GM23338 (cell line): ENCODE results near the gene TBC1D3B. TPM values are rescaled to one million over a fixed set of nuclear protein-coding genes. Genes with fewer than 3 reads are reported as not detected.

ENCODE experiments used
- ATAC-seq: fragments of 200-7000 bp; cut with Tn5 transposase; 3 replicates; pipeline ENCODE4 v1.9.1; 2020
- DNase-seq: peaks from one replicate; pipeline ENCODE4 v3.0.0-alpha.2; 2015; ENCODE audit warnings: low spot score
- H2AFZ ChIP-seq: fragments of 200-600 bp; sonication (generic); 2 replicates; pipeline ENCODE4 v1.8.0; 2016; ENCODE audit warnings: antibody characterized with exemption, mild to moderate bottlenecking, moderate library complexity
- H3F3A ChIP-seq: fragments of 200-600 bp; sonication (generic); replicated peaks from 2 replicates; pipeline ENCODE4 v1.8.0; 2017; ENCODE audit warnings: antibody characterized with exemption, mixed run types, low read depth
- H3K27ac ChIP-seq: fragments of 200-600 bp; sonication (generic); 2 replicates; pipeline ENCODE4 v1.6.1; 2016; ENCODE audit warnings: low read depth
- H3K27me3 ChIP-seq: fragments of 200-600 bp; sonication (generic); 2 replicates; pipeline ENCODE4 v1.8.0; 2016; ENCODE audit warnings: mild to moderate bottlenecking, mixed run types, moderate library complexity; ENCODE audit not compliant: insufficient read depth
- H3K36me3 ChIP-seq: fragments of 200-600 bp; sonication (generic); 2 replicates; pipeline ENCODE4 v1.8.0; 2016; ENCODE audit warnings: mild to moderate bottlenecking; ENCODE audit not compliant: insufficient read depth
- H3K4me1 ChIP-seq: fragments of 200-600 bp; sonication (generic); 2 replicates; pipeline ENCODE4 v1.8.0; 2016; ENCODE audit warnings: mild to moderate bottlenecking, moderate library complexity; ENCODE audit not compliant: insufficient read depth
- H3K4me2 ChIP-seq: fragments of 200-600 bp; sonication (generic); 2 replicates; pipeline ENCODE4 v1.7.1; 2017; ENCODE audit warnings: mixed run types
- H3K4me3 ChIP-seq: fragments of 200-600 bp; sonication (generic); 2 replicates; pipeline ENCODE4 v1.6.1; 2016; ENCODE audit warnings: mixed run types
- H3K79me2 ChIP-seq: fragments of 200-600 bp; sonication (generic); replicated peaks from 2 replicates; pipeline ENCODE4 v1.8.0; 2017; ENCODE audit warnings: mild to moderate bottlenecking; ENCODE audit not compliant: insufficient read depth
- H3K9me2 ChIP-seq: fragments of 200-600 bp; sonication (generic); 2 replicates; pipeline ENCODE4 v1.8.0; 2017; ENCODE audit not compliant: insufficient read depth
- H4K20me1 ChIP-seq: fragments of 200-600 bp; sonication (generic); replicated peaks from 2 replicates; pipeline ENCODE4 v1.8.0; 2017; ENCODE audit warnings: mild to moderate bottlenecking; ENCODE audit not compliant: insufficient read depth
- H3K27ac Mint-ChIP-seq: 2 replicates; pipeline ENCODE4 v1.8.0; 2020; ENCODE audit warnings: inconsistent platforms, mild to moderate bottlenecking, moderate library complexity, mixed read lengths
- H3K27me3 Mint-ChIP-seq: 3 replicates; pipeline ENCODE4 v1.8.0; 2022; ENCODE audit warnings: low read depth, mild to moderate bottlenecking, moderate library complexity, mixed read lengths, inconsistent platforms; ENCODE audit not compliant: insufficient read depth, poor library complexity
- H3K36me3 Mint-ChIP-seq: 3 replicates; pipeline ENCODE4 v1.8.0; 2021; ENCODE audit warnings: low read depth, mild to moderate bottlenecking, inconsistent platforms, moderate library complexity, mixed read lengths
- H3K4me1 Mint-ChIP-seq: 3 replicates; pipeline ENCODE4 v1.8.0; 2020; ENCODE audit warnings: mild to moderate bottlenecking, inconsistent platforms, mixed read lengths
- H3K4me3 Mint-ChIP-seq: 3 replicates; pipeline ENCODE4 v1.8.0; 2021; ENCODE audit warnings: moderate library complexity, mild to moderate bottlenecking, inconsistent platforms, mixed read lengths
- H3K9me3 Mint-ChIP-seq: 3 replicates; pipeline ENCODE4 v1.8.0; 2020; ENCODE audit warnings: moderate library complexity, mild to moderate bottlenecking, inconsistent platforms, mixed read lengths
- CREB1 ChIP-seq: fragments of 250-450 bp; sonication (Bioruptor Pico); IDR thresholded peaks from 2 replicates; pipeline ENCODE4 v1.5.0; 2020; ENCODE audit warnings: low read depth, mild to moderate bottlenecking, moderate library complexity
- ETS1 ChIP-seq: IDR thresholded peaks from 2 replicates; pipeline ENCODE4 v1.6.1; 2016; ENCODE audit warnings: antibody characterized with exemption
- EZH2 ChIP-seq: fragments of 200-600 bp; sonication (generic); IDR thresholded peaks from one replicate; pipeline ENCODE4 v1.8.0; 2017; ENCODE audit warnings: antibody characterized with exemption, mild to moderate bottlenecking, low read depth; ENCODE audit not compliant: unreplicated experiment
- EZH2phosphoT487 ChIP-seq: fragments of 200-600 bp; sonication (generic); IDR thresholded peaks from one replicate; pipeline ENCODE4 v1.8.1; 2018; ENCODE audit warnings: antibody characterized with exemption; ENCODE audit not compliant: unreplicated experiment
- JUNB ChIP-seq: IDR thresholded peaks from one replicate; pipeline ENCODE4 v1.6.1; 2016; ENCODE audit warnings: antibody characterized with exemption; ENCODE audit not compliant: unreplicated experiment
- NANOG ChIP-seq: IDR thresholded peaks from 2 replicates; pipeline ENCODE4 v1.6.1; 2016; ENCODE audit warnings: antibody characterized with exemption, borderline replicate concordance
- POLR2AphosphoS5 ChIP-seq: IDR thresholded peaks from 2 replicates; pipeline ENCODE4 v1.6.1; 2016; ENCODE audit warnings: antibody characterized with exemption, low read depth
- REST ChIP-seq: IDR thresholded peaks from one replicate; pipeline ENCODE4 v1.6.1; 2018; ENCODE audit warnings: antibody characterized with exemption; ENCODE audit not compliant: unreplicated experiment
- STAT1 ChIP-seq: IDR thresholded peaks from one replicate; pipeline ENCODE4 v1.6.1; 2016; ENCODE audit warnings: antibody characterized with exemption; ENCODE audit not compliant: unreplicated experiment
- ZNF114 ChIP-seq: fragments of 250-450 bp; sonication (Bioruptor Pico); IDR thresholded peaks from 2 replicates; pipeline ENCODE4 v1.5.0; 2020; ENCODE audit warnings: mild to moderate bottlenecking, moderate library complexity
- ZNF331 ChIP-seq: fragments of 250-450 bp; sonication (Bioruptor Pico); IDR thresholded peaks from 2 replicates; pipeline ENCODE4 v1.5.0; 2020; ENCODE audit warnings: low read depth, mild to moderate bottlenecking, moderate library complexity
- polyA plus RNA-seq: library from polyadenylated mRNA; unstranded; fragments of >200 nt; fragmentation: Nextera tagmentation; extraction: Ambion mirVana; gene quantifications from 2 replicates; pipeline ENCODE4 v1.2.1, GENCODE V29; 2016
- total RNA-seq: library from RNA; depleted of rRNA; stranded (reverse); fragments of >200 nt; shearing (Covaris generic); gene quantifications from 2 replicates; pipeline ENCODE4 v1.2.3, GENCODE V29; 2014
- TF ChIP-seq, protein P1 (sequence below), 2 experiments: fragments of 200-600 bp in 1 of 2; sonication (generic) in 1 of 2; conservative IDR thresholded peaks; 2 replicates each; pipeline versions ENCODE4 v1.5.1 to v1.6.1; 2016 to 2017; ENCODE audit warnings: antibody characterized with exemption in 2 of 2, low read depth in 2 of 2, mild to moderate bottlenecking in 2 of 2, moderate library complexity in 1 of 2

The TBC1D3B gene
- total and polyA plus RNA-seq, 2 experiments from 2014 or later: 0.95 to 1.3 TPM

DNA sequence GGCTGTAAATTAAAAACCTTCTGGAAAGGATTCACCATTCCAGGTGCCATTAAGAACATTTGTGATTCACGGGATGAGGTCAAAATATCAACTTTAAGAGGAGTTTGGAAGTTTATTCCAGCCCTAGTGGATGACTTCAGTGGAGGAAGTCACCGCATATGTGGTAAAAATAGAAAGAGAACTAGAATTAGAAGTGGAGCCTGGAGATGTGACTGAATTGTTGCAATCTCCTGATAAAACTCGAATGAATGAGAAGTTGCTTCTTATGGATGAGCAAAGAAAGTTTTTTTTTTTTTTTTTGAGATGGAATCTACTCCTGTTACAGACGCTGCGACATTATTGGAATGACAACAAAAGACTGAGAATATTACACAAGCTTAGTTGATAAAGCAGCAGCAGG lies 46.1 kb downstream of the TBC1D3B start (continued):
- TF ChIP-seq STAT1 (no peak), NANOG (no peak), JUNB (no peak), ETS1 (no peak), CREB1 (no peak), POLR2AphosphoS5 (no peak), REST (no peak), ZNF331 (CRISPR knock-in tag) (no peak), EZH2phosphoT487 (no peak)

DNA sequence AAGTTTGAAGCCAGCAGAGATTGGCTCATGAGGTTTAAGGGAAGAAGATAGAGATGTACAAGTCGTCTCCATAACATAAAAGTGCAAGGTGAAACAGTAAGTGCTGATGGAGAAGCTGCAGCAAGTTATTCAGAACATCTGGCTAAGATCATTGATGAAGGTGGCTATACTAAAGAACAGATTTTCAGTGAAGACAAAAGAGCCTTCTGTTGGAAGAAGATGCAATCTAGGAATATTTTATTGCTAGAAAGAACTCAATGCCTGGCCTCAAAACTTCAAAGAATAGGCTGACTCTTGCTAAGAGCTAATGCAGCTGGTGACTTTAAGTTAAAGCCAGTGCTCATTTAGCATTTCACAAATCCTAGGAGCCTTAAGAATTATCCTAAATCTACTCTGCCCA lies 46.8 kb downstream of the TBC1D3B start:
- H3K9me3 Mint-ChIP-seq: peaks cover 36% of the 10 kb centered on the region
- Histone ChIP-seq H4K20me1 (no peaks in the 10 kb centered on the region), H3K4me3 (no peak overlapping the region), H3K27ac (no peak overlapping the region), H2AFZ (no peak overlapping the region), H3F3A (no peaks in the 10 kb centered on the region), H3K4me2 (no peak overlapping the region), H3K36me3 (peaks cover 14% of the 10 kb centered on the region), H3K27me3 (no peaks in the 10 kb centered on the region), H3K9me2 (0 out of 2 replicates have a peak, but pooled peaks cover 8% of the 10 kb centered on the region), H3K4me1 (no peaks in the 10 kb centered on the region), H3K79me2 (no peaks in the 10 kb centered on the region)
- H3K4me1 Mint-ChIP-seq: no peaks in the 10 kb centered on the region
- H3K36me3 Mint-ChIP-seq: peaks cover 30% of the 10 kb centered on the region
- no peak overlapping the region for H3K27ac Mint-ChIP-seq
- peaks cover 7% of the 10 kb centered on the region for H3K27me3 Mint-ChIP-seq
- TF ChIP-seq EZH2 (no peak), EZH2phosphoT487 (no peak), NANOG (no peak), CREB1 (no peak), POLR2AphosphoS5 (no peak), REST (no peak), ZNF114 (no peak), ETS1 (no peak)
- TF ChIP-seq, protein P1, sequence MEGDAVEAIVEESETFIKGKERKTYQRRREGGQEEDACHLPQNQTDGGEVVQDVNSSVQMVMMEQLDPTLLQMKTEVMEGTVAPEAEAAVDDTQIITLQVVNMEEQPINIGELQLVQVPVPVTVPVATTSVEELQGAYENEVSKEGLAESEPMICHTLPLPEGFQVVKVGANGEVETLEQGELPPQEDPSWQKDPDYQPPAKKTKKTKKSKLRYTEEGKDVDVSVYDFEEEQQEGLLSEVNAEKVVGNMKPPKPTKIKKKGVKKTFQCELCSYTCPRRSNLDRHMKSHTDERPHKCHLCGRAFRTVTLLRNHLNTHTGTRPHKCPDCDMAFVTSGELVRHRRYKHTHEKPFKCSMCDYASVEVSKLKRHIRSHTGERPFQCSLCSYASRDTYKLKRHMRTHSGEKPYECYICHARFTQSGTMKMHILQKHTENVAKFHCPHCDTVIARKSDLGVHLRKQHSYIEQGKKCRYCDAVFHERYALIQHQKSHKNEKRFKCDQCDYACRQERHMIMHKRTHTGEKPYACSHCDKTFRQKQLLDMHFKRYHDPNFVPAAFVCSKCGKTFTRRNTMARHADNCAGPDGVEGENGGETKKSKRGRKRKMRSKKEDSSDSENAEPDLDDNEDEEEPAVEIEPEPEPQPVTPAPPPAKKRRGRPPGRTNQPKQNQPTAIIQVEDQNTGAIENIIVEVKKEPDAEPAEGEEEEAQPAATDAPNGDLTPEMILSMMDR (conservative IDR thresholded peaks at IDR 0.05; ENCODE audit: low read depth in 2 of 2): no peak
- no peak for DNase-seq
- H3K4me3 Mint-ChIP-seq: no peak overlapping the region
- no peak for ATAC-seq
